ENCODE data around the gene TREX2.

DNA sequence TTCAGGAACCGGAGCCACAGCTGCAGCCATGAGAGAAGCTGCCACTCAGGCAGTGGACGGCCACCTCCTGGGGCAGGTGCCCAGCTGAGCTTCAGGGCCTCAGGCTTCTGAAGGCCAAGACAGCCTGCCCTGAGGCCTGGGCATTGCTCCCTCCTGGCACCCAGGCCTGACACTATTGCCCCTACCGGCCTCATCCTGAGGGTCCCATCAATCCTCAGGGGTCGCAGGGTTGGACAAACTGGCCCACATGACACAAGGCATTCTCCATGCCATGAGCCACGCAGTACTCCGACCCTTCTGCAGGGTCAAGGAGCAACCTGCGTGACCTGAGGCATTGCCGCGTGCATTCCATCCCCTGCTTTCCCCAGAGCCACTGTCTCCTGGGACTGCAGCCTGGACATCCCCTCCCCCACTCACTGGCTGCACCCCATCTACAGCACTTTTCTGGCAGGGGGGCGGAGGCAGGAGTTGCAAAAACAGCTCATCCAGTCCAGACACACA, 37.6 kb downstream of the TREX2 start:
- TF ChIP-seq POLR2AphosphoS5 (IDR thresholded peaks at IDR 0.05; ENCODE audit: low read depth, low read length) = no peak
- no peak for TF ChIP-seq ZFX (IDR thresholded peaks at IDR 0.05)
- TF ChIP-seq, protein P1, sequence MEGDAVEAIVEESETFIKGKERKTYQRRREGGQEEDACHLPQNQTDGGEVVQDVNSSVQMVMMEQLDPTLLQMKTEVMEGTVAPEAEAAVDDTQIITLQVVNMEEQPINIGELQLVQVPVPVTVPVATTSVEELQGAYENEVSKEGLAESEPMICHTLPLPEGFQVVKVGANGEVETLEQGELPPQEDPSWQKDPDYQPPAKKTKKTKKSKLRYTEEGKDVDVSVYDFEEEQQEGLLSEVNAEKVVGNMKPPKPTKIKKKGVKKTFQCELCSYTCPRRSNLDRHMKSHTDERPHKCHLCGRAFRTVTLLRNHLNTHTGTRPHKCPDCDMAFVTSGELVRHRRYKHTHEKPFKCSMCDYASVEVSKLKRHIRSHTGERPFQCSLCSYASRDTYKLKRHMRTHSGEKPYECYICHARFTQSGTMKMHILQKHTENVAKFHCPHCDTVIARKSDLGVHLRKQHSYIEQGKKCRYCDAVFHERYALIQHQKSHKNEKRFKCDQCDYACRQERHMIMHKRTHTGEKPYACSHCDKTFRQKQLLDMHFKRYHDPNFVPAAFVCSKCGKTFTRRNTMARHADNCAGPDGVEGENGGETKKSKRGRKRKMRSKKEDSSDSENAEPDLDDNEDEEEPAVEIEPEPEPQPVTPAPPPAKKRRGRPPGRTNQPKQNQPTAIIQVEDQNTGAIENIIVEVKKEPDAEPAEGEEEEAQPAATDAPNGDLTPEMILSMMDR (IDR thresholded peaks at IDR 0.05 in 2 of 3, conservative IDR thresholded peaks at IDR 0.05 in 1 of 3; ENCODE audit: borderline replicate concordance in 1 of 3, insufficient read depth in 1 of 3, low read depth in 2 of 3, low read length in 2 of 3) = no peak
- no peak for TF ChIP-seq SP1 (IDR thresholded peaks at IDR 0.05; ENCODE audit: low read depth)
- TF ChIP-seq, protein P2, sequence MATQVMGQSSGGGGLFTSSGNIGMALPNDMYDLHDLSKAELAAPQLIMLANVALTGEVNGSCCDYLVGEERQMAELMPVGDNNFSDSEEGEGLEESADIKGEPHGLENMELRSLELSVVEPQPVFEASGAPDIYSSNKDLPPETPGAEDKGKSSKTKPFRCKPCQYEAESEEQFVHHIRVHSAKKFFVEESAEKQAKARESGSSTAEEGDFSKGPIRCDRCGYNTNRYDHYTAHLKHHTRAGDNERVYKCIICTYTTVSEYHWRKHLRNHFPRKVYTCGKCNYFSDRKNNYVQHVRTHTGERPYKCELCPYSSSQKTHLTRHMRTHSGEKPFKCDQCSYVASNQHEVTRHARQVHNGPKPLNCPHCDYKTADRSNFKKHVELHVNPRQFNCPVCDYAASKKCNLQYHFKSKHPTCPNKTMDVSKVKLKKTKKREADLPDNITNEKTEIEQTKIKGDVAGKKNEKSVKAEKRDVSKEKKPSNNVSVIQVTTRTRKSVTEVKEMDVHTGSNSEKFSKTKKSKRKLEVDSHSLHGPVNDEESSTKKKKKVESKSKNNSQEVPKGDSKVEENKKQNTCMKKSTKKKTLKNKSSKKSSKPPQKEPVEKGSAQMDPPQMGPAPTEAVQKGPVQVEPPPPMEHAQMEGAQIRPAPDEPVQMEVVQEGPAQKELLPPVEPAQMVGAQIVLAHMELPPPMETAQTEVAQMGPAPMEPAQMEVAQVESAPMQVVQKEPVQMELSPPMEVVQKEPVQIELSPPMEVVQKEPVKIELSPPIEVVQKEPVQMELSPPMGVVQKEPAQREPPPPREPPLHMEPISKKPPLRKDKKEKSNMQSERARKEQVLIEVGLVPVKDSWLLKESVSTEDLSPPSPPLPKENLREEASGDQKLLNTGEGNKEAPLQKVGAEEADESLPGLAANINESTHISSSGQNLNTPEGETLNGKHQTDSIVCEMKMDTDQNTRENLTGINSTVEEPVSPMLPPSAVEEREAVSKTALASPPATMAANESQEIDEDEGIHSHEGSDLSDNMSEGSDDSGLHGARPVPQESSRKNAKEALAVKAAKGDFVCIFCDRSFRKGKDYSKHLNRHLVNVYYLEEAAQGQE (IDR thresholded peaks at IDR 0.05; ENCODE audit: low read depth) = no peak
- TF ChIP-seq POLR2A (IDR thresholded peaks at IDR 0.05; ENCODE audit: borderline replicate concordance, extremely low read depth, insufficient read depth, insufficient read length) = no peak
- no peak for TF ChIP-seq SIN3A (IDR thresholded peaks at IDR 0.05; ENCODE audit: low read depth)
- TF ChIP-seq ZNF274 (IDR thresholded peaks at IDR 0.05; ENCODE audit: low read depth, low read length) = no peak
- no peak for TF ChIP-seq CBX3 (IDR thresholded peaks at IDR 0.05; ENCODE audit: low read depth)
- no peak for TF ChIP-seq CEBPB (IDR thresholded peaks at IDR 0.05; ENCODE audit: low read depth)
- TF ChIP-seq, protein P3, sequence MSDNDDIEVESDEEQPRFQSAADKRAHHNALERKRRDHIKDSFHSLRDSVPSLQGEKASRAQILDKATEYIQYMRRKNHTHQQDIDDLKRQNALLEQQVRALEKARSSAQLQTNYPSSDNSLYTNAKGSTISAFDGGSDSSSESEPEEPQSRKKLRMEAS (IDR thresholded peaks at IDR 0.05) = no peak
- TF ChIP-seq RAD21 (IDR thresholded peaks at IDR 0.05; ENCODE audit: low read depth) = no peak
- no peak for TF ChIP-seq TCF7L2 (IDR thresholded peaks at IDR 0.05; ENCODE audit: borderline replicate concordance, extremely low read depth, insufficient read depth, insufficient read length)
